ENCODE results near the gene PITPNB.

PITPNB gene

GRCh38 chr22:27858626-27859025 lies 60.4 kb downstream of the PITPNB start:
- DNase-seq (ENCODE audit: low read depth) = no peak

GRCh38 chr22:27857443-27857842 lies 61.6 kb downstream of the PITPNB start:
- no peak for DNase-seq (ENCODE audit: low read depth)

DNA sequence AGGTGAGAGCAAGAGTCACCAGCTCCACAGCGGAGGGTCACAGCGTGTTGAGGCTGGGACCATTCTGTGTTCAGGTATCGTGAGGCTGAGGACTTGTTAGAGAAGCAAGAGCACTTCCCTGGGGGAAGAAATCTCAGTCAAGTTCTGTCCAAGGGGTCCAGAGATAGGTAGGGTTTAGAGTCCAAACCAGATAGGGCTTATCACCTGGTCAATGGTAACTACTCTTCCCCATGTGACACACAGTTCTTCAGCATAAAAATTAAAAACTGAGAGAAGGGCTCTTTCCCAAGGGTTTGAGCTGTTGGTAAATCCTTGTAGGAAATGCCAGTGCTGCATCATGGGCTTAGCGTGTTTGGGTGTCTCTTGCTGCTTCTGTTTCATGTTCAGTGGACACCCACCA lies 62.7 kb downstream of the PITPNB start:
- no peak for DNase-seq (ENCODE audit: low read depth)

DNA sequence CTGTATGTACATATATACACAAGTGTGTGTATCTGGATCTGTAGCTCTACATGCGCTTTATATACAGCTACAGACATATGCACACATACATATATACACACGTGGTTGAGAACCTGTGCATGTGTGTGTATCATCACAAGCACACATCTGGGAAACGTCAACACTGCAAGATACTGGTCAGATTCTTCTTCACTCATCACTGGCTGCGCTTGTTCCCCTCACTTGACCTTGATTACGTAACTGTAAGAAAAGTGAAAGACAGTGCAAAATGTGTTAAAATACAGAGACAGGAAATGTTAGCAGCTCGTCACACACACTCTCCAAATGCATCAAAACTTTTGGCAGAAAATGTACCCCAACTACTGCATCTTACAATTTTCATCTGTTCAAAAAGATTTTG lies 65.6 kb downstream of the PITPNB start:
- DNase-seq (ENCODE audit: low read depth) = no peak

DNA sequence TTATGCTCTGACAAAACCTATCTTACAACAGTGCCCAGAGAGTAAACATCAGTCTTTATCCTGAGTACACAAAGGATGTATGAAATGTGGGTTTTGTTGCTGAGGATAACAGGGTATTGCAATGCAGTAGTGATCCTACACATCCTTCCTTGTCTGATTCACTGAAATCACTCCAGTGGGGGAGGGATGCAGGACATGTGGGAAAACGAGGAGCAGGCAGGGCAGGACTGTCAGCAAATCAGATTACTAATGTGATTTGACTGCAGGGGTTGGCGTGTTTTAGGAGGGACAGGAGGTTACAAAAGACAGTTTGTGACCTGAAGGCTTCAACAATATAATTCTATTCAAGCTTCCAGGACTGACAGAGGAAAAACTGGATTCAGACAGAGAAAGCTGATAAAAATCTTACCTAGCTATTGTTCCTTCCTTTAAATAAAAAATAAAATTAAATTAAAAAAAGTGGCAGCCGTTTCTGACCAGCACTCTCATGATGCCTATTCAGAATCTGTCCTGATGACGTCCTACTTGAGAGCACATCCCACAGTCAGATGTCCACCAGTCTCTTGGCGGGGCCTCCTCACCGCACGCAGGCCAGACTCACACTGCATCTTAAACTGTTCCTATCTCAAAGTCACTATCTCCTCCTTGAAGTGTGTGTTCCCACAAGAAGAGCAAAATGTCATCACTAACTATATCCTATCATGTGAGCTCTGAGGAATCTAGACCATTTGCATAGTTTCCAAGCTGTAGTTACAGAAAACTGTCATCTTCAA lies 66.9 kb downstream of the PITPNB start:
- no peak for DNase-seq (ENCODE audit: low read depth)

GRCh38 chr22:27850000-27850521 lies 69.0 kb downstream of the PITPNB start:
- DNase-seq (ENCODE audit: low read depth) = no peak

DNA sequence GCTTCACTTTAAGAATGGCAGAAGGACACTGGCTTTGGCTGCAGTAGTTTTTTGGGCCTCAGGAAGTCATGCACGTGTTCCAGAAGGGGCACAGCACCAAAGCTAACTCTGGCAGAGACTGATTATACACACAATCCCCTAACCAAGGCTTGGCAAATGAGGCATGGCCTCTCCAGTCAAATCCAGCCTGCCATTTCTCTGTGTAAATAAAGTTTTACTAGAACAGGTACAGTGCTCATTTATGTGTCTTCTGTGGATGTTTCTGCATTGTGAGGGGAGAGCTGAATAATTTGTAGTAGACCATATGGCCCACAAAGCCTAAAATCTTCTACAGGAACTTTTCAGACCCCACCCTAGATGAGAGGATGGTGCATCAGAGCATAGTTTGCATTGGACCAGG lies 71.1 kb downstream of the PITPNB start:
- DNase-seq (ENCODE audit: low read depth) = no peak

- DNase-seq (ENCODE audit: low read depth) = no peak
Observed at GRCh38 chr22:27846910-27847309, 72.1 kb downstream of the PITPNB start.

- DNase-seq (ENCODE audit: low read depth) = no peak
Observed at GRCh38 chr22:27846248-27846757, 72.8 kb downstream of the PITPNB start.

- DNase-seq (ENCODE audit: low read depth) = no peak
Observed at GRCh38 chr22:27845644-27846043, 73.4 kb downstream of the PITPNB start.

DNA sequence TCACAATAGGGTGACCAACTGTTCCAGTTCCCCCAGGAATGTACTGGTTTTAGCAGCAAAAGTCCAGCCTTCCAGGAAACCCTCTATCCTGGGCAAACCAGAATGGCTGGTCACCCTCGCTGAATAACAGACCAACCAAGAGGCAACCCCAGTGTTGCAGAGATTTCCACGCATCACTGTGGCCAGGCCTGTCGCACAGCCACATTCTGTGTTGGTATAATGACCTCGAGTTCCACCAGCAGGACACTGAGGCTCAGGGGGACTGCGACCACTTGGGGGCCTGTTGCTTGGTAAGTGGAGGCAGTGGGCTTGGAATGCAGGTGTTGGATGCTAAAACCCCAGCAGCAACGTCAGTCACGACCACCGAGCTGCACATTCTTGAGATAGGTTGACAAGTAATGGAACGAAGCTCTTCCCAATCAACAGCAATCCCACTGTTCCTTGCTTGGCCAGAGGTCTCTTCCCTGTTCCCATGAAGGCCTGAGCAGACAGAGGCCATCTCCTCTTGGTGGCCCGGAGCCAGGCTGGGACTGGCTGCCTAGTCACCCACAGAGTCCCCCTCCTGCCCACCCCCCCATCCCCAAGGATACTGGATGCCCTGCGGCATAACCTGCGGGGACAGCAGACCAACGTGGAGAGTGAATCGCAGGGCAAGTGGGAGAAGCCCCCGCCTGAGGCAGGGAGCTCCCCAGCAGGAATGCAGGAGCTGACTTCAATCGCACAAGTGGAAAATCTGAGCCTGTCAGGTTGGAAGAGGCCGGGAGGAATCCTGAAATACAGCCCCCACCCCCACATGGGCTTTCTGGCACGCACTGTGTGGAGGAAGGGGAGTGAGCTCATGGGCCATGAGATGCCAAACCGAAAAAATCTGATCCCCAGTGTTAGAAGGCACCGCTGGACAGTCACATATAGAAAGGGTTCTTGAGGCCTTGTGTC lies 74.1 kb downstream of the PITPNB start:
- no peak for DNase-seq (ENCODE audit: low read depth)

- no peak for DNase-seq (ENCODE audit: low read depth)
Observed at GRCh38 chr22:27844256-27844655, 74.8 kb downstream of the PITPNB start.

GRCh38 chr22:27843441-27843840 lies 75.6 kb downstream of the PITPNB start:
- no peak for DNase-seq (ENCODE audit: low read depth)

- DNase-seq (ENCODE audit: low read depth) = peak; percentile 57
Observed at GRCh38 chr22:27842669-27843431, 76.2 kb downstream of the PITPNB start.

DNA sequence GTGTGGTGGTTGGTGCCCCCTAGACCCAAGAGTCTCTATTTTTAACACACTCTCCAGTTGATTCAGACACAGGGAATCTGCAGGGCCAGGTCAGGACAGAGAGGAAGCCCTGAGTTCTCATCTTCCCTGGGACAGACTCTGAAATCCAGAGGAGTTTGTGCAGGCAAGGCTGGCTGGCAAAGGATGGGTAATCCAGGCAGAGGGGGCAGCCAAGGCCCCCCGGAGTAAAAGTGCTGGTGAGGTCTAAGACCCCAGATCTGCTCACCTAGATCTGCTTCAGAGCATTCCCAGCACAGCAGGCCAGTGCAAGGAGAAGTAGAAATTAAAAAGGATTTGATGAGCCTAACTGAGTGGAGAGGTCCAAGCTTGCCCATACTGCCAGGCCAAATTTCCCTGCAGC lies 76.9 kb downstream of the PITPNB start:
- no peak for DNase-seq (ENCODE audit: low read depth)

GRCh38 chr22:27840436-27840835 lies 78.6 kb downstream of the PITPNB start:
- no peak for DNase-seq (ENCODE audit: low read depth)

- DNase-seq (ENCODE audit: low read depth) = no peak
Observed at GRCh38 chr22:27839057-27839660, 79.9 kb downstream of the PITPNB start.

GRCh38 chr22:27836181-27836580 lies 82.9 kb downstream of the PITPNB start:
- no peak for DNase-seq (ENCODE audit: low read depth)

DNA sequence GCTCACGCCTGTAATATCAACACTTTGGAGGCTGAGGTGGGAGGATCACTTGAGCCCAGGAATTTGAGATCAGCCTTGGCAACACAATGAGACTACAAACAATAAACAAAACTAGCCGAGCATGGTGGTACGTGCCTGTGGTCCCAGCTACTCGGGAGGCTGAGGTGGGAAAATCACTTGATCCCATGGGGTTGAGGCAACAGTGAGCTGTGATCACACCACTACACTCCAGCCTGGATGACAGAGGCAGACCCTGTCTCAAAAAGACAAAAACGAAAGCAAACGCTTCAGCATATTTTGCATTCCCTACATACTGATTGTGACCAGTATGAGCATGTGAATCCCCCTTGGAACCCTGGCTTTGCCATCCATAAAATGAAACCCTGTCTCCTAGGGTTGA lies 83.6 kb downstream of the PITPNB start:
- no peak for DNase-seq (ENCODE audit: low read depth)

DNA sequence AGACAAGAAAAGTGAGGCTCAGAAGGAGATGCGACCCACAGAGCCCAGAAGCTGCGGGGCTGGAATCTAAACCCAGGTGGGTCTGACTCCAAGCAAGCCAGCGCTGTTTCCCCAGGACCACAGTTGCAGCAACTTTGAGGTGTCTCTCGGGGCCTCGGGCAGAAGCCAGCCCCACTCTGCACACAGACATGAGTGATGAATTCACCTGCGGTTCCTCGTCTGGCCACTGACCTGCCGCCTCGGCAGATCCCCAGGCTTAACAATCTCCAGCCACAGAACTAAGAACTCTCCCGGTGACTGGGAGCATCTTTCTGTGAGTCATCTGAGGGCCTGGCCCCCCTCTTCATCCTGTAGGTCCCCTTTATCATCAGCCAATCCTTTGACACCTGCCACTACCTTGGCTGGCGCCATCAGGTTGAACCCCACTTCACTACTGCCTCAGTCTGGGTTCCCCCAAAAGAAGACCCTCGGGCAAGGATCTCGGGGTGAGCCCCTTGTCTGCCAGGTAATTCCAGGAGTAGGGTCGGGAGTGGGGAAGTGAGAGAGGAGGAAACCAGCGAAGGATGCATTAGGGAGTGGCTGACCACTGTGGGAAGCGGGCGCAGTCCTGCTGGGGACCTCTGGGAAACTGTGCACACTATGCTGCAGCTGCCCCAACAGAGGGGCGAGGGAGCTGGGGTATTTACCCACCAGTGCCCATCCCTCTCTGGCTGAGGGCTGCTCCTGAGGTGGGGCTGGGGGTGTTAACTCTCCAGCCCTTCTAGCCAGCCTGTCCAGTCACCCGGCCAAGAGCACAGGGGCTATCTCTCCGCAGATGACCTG lies 84.5 kb downstream of the PITPNB start:
- DNase-seq (ENCODE audit: low read depth) = no peak

DNA sequence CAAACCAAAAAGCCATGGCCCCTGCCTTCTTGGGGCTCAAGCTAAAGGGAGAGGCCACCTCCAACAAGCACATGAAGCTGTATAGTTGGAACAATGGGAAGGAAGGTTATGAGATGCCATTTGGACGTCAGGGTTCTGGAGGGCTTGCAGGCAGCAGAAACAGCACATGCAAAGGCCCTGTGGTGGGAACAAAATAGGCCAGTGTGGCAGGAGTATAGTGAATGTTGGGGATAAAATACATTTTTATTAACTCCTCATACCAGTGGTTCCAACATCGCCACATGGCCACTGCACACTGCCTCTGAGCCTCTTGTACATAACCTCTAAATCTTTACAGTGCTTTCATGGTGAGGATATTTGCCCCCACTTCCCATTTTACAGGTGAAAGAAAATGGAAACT lies 85.3 kb downstream of the PITPNB start:
- no peak for DNase-seq (ENCODE audit: low read depth)
